T-helper 2 cell (primary cell): ENCODE measurements around the gene STEAP1B.
"Not testable (repeated sequence)": the region's sequence is repeated elsewhere in the genome, so short reads cannot be mapped to it uniquely, and the experiment has no call there.

Experiments used
- DNase-seq, 5 experiments: peaks; one replicate each; pipeline versions ENCODE4 v3.0.0 to v3.0.0-alpha.2; 2012 to 2022
- total RNA-seq, 2 donors: gene quantifications; one replicate each; lab custom pipeline; 2026; lab: John Stamatoyannopoulos, UW

The STEAP1B gene
- 0 reads per million in 2 donors for total RNA-seq

DNA sequence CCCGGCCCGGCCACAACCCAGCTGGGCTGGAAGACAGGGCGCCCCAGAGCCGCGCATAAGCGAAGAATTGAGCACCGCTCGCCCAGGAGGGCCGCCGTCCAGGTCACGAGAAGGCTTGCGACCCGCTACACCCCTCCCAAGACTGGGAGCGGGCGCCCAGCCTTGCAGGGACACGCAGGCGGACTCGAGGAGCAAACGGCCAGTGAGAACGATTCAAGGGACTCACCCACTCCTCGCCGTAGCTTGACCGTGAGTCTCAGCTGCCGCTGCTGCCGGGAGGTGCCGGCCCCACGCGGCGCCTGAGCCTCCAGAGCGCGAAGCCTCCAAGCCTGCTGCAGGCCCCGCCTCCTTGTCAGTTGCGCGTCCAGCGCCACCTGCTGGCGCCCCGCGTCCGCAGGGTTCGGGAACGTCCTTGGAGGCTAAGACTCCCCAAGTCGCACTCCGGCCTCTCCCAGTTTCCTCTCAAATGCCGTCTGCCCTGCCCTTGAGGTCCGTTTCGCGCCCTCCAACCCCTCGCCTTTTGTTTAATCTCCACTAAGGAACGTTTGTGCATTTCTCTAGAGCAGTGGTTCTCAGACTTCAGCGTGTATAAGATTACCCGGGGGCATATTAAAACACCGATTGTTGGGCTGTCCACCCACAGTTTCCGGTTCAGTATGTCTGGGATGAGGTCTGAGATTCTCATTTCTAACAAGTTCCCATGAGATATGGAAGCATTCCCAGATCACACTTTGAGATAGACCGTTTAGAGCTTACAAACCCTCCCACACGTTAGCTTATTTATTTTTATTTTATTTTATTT, at the start of gene STEAP1B:
STEAP1B (minus strand) TSS at position 301 of the 802 bp plus-strand sequence. CDS start 5,333 bp downstream, outside the sequence.
- DNase-seq = peak; percentile 50 to 80 (median 67)

DNA sequence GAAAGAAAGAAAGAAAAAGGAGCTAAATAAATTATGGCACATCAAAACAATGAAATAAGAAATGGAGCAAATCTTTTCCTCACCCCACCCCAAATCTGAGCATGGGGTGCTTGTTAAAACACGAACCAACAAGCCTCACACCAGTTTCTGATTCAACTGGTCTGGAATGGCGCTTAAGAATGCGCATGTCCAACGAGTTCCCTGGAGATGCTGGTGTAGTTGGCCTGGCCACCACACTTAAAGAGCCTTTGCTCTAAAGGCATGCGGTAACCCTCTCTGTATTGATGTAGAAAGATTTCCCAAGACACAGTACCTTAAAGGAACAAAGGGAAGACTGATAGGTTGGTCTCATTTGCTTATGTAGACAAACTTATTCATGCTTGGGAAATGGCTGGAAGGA, 49.1 kb upstream of the STEAP1B start:
- DNase-seq = no peak

DNA sequence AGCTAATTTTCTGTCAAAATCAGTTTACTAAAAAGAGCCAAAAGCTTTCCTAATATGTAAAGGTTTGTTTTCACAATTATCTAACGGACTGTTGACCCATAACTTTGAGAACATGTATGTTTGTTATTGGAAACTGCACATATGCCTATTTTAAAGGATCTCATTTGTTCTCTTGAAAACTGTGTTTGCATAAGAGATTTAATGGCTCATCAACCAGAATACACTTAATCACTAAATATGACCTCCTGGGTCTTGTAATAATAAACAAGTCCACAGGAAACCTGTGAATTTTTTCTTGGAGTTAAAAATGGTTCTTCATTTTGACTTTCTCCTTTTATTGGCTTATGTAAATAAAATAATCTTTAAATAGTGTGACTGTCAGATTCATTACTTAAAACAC, 48.3 kb upstream of the STEAP1B start:
- no peak for DNase-seq

DNA sequence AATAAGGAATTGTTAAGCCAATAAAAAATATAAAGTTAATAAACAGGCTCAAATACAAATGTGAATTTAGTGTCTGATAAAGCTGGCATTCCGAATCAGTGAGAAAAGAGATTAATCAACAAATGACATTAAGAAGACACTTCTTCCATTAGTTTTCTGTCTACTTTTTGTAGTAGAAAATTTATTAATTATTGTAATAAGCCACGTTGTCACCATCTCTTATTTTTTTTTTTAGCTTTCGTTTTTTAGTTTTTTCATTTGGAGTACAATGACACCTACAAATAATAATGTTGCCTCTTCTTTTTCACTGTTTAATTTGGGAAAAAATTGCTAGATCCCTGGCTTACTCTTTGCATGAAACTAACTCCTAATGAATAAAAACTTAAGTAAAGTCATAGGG, 46.8 kb upstream of the STEAP1B start:
- no peak for DNase-seq

DNA sequence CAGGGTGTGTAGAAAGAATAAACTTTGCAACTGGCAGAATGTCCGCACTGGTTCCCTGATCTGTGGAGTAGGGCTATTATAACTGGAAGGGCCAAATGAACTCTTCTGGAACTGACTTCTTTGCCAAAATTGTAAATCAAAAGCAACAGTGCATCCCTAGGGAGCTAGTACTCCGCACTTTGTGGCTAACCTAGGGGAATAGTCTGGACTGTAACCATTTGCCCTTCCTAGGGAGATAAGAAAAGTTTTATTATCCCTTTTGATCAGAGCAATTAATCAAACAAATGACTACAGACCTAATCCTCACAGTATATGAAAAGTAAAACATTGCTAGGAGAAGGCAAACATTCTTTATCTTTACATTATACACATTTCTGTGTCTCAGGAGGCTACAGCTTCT, 45.5 kb upstream of the STEAP1B start:
- DNase-seq = no peak

DNA sequence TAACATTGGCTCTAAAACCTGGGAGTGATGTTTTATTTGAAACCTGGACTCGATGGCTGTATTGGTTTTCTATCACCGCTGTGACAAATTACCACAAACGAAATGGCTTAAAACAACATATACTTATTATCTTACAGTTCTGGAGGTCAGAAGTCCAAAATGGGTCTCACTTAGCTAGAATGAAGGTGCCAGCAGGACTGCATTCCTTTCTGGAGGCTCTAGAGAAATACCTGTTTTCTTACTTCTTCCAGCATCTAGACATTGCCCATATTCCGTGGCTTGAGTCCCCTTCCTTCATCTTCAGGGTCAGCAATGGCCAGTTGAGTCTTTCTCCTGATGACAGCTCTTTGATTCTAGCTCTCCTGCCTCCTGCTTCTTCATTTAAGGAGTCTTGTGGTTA, 44.3 kb upstream of the STEAP1B start:
- no peak for DNase-seq

DNA sequence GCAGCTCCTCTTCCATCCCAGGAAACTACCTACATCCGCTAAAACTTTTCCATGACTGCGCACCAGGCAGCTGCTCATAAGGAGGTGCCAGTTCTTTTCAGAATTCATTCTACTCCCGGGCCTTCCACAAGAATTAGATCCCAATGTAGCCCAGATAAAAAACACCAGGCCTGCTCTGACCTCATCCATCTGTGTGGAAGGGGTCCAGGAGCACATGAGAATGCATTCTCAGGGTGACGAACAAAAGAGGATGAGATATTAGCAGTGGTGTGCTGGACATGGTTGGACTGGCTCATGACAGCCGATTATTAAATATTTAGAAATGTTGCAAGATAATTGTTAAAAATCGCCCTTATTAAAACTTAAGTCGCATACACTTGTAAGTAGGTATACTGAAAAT, 43.2 kb upstream of the STEAP1B start:
- no peak for DNase-seq

DNA sequence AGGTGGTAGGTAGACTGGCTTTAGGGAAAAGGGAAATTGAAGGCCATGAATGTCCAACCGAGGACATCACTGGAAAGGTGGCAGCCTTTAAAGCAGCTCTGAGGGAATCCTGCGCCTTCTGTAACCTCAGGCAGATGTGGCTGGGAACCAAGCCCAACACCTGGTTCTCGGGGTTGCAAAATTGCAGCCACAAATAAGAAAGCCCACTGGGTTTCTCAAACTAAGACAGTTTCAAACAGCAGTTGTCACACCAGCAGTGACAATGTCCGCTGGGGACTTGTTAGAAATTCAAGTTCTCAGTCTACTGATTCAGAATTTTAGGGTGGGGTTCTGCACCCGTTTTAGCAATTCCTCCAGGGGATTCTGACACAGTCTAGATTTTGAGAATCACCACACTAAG, 42.7 kb upstream of the STEAP1B start:
- no peak for DNase-seq

DNA sequence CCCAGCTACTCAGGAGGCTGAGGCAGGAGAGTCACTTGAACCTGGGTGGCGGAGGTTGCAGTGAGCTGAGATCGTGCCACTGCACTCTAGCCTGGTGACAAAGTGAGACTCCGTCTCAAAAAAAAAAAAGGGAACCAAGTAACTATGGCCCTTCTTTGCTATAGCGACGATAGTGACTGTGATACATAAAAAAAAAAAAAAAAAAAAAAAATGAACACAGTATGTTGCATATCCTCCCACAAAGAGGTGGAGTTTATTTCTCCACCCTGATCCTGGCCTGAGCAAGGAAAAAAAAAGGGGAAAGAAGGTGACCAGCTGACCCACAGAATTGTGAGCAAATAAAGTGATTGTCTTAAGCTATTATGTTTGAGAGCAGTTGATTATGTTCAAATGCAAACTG, 42.3 kb upstream of the STEAP1B start:
- no peak for DNase-seq

DNA sequence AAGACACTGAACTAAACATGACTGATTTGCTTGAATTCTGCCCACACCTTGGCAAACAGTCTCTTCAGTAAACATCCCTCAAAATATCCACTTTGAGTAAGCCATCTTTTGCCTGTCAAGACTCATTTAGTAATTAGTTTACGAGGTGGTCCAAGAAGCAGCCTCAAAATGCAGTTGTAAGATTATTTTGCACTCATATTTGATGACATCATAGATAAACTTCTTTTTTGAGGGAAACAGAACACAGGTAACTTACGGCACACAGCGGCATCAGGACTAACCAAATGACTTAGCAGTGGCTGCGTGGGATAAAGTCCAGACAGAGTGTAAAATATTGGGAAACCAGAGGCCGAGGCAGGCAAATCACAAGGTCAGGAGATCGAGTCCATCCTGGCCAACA, 41.8 kb upstream of the STEAP1B start:
- DNase-seq = no peak

DNA sequence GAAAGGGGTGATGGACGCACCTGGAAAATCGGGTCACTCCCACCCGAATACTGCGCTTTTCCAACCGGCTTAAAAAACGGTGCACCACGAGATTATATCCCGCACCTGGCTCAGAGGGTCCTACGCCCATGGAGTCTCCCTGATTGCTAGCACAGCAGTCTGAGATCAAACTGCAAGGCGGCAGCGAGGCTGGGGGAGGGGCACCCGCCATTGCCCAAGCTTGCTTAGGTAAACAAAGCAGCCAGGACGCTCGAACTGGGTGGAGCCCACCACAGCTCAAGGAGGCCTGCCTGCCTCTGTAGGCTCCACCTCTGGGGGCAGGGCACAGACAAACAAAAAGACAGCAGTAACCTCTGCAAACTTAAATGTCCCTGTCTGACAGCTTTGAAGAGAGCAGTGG, 28.5 kb upstream of the STEAP1B start:
- DNase-seq = not testable (repeated sequence)

DNA sequence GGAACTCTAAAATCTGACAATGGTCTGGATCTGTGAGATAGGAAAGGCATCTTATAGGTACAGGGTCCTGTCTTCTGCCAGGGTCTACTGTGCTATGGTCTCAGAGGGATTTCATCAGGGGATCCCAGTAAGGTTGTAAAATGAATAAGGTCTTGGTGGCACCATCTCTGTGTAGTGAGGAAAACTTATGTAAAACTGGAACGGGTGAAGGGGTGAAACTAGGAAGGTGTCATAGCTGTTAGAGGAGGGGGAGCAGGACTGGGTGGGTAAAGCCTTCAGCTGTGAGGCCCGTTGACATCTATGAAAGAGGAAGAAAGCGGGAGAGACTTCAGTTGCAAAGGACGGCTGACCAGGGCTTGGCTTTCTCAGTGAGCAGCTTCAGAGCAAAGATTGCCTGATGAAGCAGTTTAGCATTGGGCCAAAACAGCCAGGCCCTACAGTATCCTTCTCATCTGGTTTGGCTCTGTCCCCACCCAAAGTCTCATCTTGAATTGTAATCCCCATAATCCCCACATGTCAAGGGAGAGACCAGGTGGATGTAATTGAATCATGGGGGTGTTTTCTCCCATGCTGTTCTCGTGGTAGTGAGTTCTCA, 24.5 kb upstream of the STEAP1B start:
- DNase-seq = not testable (repeated sequence)

DNA sequence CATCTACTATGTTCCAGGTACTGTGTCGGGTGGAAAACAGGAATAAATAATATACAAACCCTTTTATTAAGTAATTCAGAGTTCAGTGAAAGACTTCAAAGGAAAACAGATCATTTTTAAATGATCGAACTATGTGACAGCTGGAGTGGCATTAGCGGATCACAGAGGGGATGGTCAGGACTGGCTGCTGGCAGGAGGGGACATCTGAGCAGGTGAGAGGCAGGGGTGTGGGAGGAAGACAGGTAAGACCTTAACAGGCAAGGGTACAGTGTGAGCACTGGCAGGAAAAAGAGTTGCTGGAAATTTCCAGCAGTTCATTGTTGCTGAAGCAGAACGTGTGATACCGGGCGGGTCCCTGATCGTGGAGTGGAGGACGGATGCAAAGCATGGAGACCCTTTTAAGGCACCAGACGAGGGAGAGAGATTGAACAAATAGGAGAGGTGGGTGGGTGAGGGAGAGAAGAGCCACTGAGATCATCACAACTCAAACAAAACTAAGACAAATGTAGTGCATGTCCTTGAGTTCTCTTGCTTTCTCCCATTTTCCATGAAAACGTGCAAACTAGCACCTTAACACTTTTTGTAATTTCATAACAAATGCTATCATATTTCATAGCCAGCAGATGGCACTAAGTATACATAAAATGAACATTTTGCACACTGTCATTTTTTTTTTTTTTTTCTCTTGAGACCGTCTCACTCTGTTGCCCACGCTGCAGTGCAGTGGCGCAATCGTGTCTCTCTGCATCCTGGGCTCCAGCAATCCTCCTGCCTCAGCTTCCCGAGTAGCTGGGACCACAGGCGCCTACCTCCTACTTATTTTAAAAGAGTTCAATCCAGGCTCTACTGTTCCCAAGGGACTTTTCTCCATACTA, 23.7 kb upstream of the STEAP1B start:
- peak in 1 of 5 experiments; percentile 19 for DNase-seq

DNA sequence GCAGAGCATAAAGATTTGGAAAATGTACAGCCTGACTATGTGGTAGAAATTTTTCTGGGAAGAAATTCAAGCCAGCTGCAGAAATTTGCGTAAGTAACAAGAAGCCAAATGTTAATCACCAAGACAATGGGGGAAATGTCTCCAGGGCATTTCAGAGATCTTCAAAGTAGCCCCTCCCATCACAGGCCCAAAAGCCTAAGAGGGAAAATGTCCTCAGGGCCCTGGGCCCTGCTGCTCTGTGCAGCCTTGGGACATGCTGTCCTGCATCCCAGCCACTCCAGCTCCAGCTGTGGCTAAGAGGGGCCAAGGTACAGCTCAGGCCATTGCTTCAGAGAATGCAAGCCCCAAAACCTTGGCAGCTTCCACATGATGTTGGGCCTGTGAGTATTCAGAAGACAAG, 19.6 kb upstream of the STEAP1B start:
- not testable (repeated sequence) for DNase-seq

DNA sequence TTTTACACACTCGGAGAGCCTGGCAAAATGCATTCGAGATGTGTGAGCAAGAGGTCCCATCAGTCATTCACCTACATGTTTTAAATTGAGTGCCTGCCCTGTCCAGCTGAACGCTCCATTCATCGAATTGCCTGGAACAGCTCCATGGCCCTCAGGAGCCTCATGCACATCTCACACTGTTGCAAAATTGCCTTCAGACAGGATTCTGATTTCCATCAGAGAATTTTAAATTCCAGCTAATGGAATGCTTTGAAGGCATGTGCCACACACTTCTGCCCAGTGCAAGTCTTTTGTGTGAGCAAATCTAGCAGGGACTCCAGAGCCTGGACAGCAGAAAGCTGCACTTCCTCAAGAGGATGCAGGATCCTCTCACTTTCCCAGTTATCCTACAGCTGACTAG, 17.0 kb upstream of the STEAP1B start:
- not testable (repeated sequence) for DNase-seq

DNA sequence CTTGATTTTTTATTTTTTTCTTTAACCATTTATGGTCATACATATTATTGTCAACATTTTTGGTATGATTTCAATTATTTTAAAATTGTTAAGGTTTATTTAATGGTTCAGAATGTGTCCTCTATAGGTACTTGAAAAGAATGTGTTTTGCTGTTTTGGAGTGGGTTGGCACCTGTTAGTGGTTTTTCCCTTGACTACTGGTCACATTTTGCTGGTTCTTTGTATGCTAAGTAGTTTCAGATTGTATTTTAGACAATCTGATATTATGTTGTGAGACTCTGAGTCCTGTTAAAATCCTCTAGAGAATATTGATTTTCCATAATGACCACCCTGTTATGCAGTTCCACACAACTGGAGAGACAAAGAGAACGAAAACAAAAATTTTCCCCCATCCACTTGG, 15.0 kb upstream of the STEAP1B start:
- DNase-seq = not testable (repeated sequence)

DNA sequence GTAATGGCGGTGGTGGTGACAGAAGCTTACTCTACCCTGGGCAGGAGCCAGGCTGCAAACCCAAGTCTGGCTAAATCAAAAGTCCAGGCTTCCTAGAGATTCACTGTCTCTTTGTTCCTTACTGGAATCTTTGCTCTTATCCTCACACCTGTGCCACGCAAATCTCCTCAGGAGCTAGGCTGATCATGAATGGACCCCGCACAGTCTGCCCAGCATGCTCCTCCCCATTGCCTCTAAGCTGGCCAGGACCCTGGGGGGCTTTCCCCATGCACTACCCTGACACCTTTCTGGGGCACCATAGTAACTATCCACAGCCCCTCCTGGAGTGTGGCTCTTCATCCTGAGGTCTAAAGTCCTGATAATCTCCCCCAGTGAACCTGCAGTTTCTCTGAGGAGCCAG, 7.3 kb upstream of the STEAP1B start:
- not testable (repeated sequence) for DNase-seq

DNA sequence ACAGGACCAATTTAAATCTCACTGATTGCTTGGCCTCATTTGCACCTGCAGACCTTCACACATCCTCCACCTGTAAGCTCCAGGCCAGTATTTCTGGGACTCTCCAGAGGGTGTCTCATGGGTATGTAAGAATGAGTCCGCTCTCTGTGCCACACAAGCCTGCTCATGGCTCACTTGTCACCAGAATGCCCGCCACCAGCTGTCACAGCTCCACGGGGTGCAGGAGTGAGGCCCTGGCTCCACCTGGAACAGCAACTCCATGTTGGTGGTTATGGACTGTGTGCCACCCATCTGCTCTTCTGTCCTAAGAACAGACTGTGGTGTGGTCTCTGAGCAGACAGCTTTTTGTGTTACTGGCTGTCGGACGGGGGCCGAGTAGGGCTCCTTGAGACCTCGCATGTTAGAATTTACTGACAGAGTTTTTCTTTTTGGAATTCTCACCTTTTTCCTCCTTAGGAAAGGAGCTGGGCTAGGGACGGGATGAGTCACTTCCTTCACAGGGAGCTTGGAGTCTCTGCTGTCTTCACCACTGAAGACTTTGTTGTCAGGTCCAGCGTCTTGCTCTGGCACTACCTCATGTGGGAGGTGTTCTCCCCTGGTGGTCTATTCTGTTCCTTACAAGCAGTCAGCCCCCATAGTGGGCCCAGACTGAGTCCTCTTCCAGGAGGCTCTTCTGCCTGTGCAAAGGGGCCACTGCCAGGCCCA, 6.5 kb upstream of the STEAP1B start:
- not testable (repeated sequence) for DNase-seq

DNA sequence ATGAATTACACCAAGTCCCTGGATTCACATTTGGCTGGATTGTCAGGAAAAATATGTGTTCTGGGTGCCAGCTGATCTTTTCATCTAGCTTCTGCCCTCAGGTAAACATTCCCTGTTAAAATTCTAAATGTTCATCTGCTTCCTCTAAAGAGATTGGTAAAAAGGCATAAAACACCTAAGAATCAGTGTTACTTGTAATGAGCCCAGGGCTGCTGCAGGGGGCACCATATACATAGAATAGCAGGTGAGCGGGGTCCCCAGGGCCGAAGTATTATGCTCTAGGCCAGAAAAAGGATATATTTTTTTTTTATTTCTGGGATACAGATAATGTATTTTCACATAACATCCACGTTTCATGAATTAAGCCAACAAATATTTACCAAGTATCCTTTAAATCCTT, 4.5 kb upstream of the STEAP1B start:
- not testable (repeated sequence) for DNase-seq

DNA sequence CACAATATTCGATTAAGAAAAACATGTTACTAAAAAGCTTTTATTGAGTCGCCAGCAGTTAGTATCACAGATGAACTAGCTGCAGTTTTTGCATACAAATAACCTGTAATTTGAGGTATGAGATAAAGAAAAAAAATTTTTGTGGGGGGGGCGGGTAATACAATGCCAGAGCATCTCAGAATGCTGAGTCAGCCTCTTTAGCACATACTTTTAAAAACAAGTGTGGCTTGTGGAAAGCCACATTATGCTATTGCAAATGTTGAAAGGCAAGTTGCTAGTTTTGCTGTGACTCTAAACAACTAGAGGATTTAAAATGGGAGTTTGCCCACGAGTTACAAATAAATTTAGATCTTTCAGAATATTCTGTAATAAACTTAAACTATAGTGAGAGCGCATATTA, 2.1 kb upstream of the STEAP1B start:
- not testable (repeated sequence) for DNase-seq

DNA sequence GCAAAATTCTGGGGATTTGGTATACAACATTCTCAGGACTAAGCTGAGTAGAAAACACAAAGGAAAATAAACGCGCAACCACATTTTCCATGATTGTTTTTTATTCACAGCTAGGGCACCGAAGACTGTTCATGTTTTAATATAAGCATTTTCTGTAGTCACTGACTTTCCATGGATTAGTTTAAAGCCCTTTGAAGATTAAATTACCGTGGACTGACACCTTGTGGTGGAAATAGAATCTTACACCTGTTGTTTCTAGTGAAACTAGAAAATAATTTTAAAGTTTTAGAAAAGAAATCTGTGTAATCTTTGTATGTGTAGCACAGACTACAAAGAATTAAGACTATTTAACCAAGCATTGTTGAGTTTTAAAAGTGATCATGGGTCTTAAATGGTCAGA, 1.3 kb upstream of the STEAP1B start:
- peak in 1 of 5 experiments; percentile 16 for DNase-seq

DNA sequence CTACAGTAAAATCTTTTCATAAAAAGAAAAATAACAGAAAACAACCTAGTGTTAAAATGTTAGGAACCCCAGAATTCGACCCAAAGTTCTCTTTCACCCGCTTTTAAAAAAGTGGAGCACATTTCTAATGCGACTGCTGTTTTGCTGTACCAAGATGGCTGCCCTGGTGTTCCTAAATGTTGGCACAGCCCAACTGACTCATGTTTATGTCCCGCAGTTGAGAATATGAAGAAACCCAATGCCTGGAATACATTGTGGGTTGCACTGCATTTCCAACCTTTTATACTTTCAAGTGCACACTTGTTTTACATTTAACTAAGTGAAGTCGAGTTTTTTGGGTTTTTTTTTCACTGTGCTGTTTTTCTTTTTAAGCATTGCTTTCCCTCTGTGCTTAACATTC, 944 bp downstream of the STEAP1B start:
- no peak for DNase-seq

DNA sequence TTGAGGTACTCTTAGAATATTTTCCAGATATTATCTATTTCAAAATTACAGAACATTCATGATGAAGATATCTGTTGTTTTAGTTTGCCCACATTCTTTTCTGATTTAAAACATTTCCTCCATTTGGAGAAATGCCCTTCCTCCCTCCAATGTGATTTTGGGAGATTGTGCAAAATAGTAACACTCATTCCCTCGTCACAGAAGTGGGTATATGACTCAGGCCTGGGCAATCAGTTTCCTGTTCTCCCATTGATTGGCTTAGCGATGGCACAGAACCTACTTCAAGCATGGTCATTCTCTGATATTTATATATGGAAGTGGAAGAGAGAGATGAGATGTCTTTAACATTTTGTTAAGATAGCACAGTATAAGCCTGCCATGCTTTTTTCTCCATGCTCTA, 3.1 kb downstream of the STEAP1B start:
- DNase-seq = not testable (repeated sequence)
